ENCODE data around the gene CYTH2.

DNA sequence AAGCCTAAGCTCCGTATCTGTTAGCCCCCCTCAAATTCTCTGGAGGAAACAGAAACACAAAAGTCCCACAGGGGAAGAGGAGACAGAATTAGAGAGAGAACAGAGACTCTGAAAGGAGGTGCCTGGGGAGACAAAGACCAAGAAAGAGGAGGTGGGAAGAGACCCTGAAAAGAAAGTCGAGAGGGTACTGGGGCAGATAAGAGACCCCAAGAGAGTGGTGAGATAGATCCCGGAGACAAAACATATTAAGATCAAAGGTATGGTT is 24.3 kb upstream of the CYTH2 start:
- TF ChIP-seq, protein P1, sequence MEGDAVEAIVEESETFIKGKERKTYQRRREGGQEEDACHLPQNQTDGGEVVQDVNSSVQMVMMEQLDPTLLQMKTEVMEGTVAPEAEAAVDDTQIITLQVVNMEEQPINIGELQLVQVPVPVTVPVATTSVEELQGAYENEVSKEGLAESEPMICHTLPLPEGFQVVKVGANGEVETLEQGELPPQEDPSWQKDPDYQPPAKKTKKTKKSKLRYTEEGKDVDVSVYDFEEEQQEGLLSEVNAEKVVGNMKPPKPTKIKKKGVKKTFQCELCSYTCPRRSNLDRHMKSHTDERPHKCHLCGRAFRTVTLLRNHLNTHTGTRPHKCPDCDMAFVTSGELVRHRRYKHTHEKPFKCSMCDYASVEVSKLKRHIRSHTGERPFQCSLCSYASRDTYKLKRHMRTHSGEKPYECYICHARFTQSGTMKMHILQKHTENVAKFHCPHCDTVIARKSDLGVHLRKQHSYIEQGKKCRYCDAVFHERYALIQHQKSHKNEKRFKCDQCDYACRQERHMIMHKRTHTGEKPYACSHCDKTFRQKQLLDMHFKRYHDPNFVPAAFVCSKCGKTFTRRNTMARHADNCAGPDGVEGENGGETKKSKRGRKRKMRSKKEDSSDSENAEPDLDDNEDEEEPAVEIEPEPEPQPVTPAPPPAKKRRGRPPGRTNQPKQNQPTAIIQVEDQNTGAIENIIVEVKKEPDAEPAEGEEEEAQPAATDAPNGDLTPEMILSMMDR (IDR thresholded peaks at IDR 0.05; ENCODE audit: borderline replicate concordance, extremely low read depth, low read length, poor library complexity, severe bottlenecking) = no peak
- TF ChIP-seq EZH2 (IDR thresholded peaks at IDR 0.05; ENCODE audit: borderline replicate concordance, low read depth, low read length, severe bottlenecking) = no peak
